RCC 7860 (cell line): ENCODE measurements around the gene CAND1.

Source experiments
- DNase-seq: peaks from one replicate; pipeline ENCODE4 v3.0.0-alpha.2; 2015; ENCODE audit warnings: low spot score
- FAIRE-seq: peaks from 2 replicates; lab custom pipeline; 2012; peaks lifted over from hg19 to GRCh38; lab: Jason Lieb, UNC

The CAND1 gene

GRCh38 chr12:67280088-67280487, 10.9 kb downstream of the CAND1 start:
- no peak for DNase-seq
- no peak for FAIRE-seq

- FAIRE-seq: no peak
Observed at GRCh38 chr12:67280572-67280971, 11.4 kb downstream of the CAND1 start.

GRCh38 chr12:67284561-67284960, 15.4 kb downstream of the CAND1 start:
- DNase-seq (no peak), FAIRE-seq (no peak)

More at GRCh38 chr12:67280572-67280971, 11.4 kb downstream of the CAND1 start:
- DNase-seq: no peak

GRCh38 chr12:67286257-67286656, 17.1 kb downstream of the CAND1 start:
- DNase-seq (no peak), FAIRE-seq (no peak)

- DNase-seq (no peak), FAIRE-seq (no peak)
Observed at GRCh38 chr12:67287311-67287710, 18.2 kb downstream of the CAND1 start.

GRCh38 chr12:67288561-67288960, 19.4 kb downstream of the CAND1 start:
- DNase-seq (no peak), FAIRE-seq (no peak)

GRCh38 chr12:67290378-67290777, 21.2 kb downstream of the CAND1 start:
- no peak for FAIRE-seq
- DNase-seq: no peak

GRCh38 chr12:67299526-67299925, 30.4 kb downstream of the CAND1 start:
- DNase-seq: no peak
- FAIRE-seq: no peak

GRCh38 chr12:67299926-67300325, 30.8 kb downstream of the CAND1 start:
- FAIRE-seq (no peak), DNase-seq (no peak)

GRCh38 chr12:67302162-67302561, 33.0 kb downstream of the CAND1 start:
- FAIRE-seq (no peak), DNase-seq (no peak)

- FAIRE-seq (no peak), DNase-seq (no peak)
Observed at GRCh38 chr12:67305544-67305943, 36.4 kb downstream of the CAND1 start.

- DNase-seq (no peak), FAIRE-seq (no peak)
Observed at GRCh38 chr12:67306712-67307111, 37.6 kb downstream of the CAND1 start.

- FAIRE-seq (no peak), DNase-seq (no peak)
Observed at GRCh38 chr12:67315661-67316060, 46.5 kb downstream of the CAND1 start.

GRCh38 chr12:67318786-67319185, 49.6 kb downstream of the CAND1 start:
- no peak for DNase-seq
- no peak for FAIRE-seq

GRCh38 chr12:67319936-67320335, 50.8 kb downstream of the CAND1 start:
- DNase-seq (no peak), FAIRE-seq (no peak)

GRCh38 chr12:67320614-67321295, 51.6 kb downstream of the CAND1 start:
- DNase-seq (no peak), FAIRE-seq (no peak)

- FAIRE-seq: no peak
- no peak for DNase-seq
Observed at GRCh38 chr12:67322580-67322979, 53.4 kb downstream of the CAND1 start.

- no peak for FAIRE-seq
- DNase-seq: no peak
Observed at GRCh38 chr12:67323007-67323406, 53.8 kb downstream of the CAND1 start.

GRCh38 chr12:67326637-67327036, 57.5 kb downstream of the CAND1 start:
- DNase-seq (no peak), FAIRE-seq (no peak)

GRCh38 chr12:67327466-67327865, 58.3 kb downstream of the CAND1 start:
- no peak for FAIRE-seq
- no peak for DNase-seq

GRCh38 chr12:67331123-67331522, 62.0 kb downstream of the CAND1 start:
- DNase-seq (no peak), FAIRE-seq (no peak)

GRCh38 chr12:67331828-67332227, 62.7 kb downstream of the CAND1 start:
- FAIRE-seq (no peak), DNase-seq (no peak)

GRCh38 chr12:67333649-67334048, 64.5 kb downstream of the CAND1 start:
- DNase-seq: no peak
- FAIRE-seq: no peak
